B cell (primary cell): Measurements from ENCODE around the gene ATP6V1C2. TPM values are rescaled to one million over a fixed set of nuclear protein-coding genes. Genes with fewer than 3 reads are reported as not detected.
A peak's percentile ranks its signal among the peaks of the same experiment; 100 is the strongest.

Experiments used
- ATAC-seq: fragments of 200-7000 bp; cut with Tn5 transposase; one replicate; pipeline ENCODE4 v1.10.0; 2021; ENCODE audit warnings: low read depth, mild to moderate bottlenecking, moderate number of reproducible peaks, moderate library complexity
- CTCF ChIA-PET: fragments of 350-600 bp; sonication (Branson Sonifier 250); formaldehyde crosslinking; loops from one replicate; lab custom pipeline; 2021; ENCODE audit warnings: antibody characterized with exemption, inconsistent platforms; lab: Charles Lee
- POLR2A ChIA-PET: fragments of 350-600 bp; sonication (Branson Sonifier 250); formaldehyde crosslinking; loops from one replicate; lab custom pipeline; 2021; ENCODE audit warnings: antibody characterized with exemption; lab: Charles Lee
- DNase-seq: peaks from one replicate; pipeline ENCODE4 v3.0.0; 2013
- H2AFZ ChIP-seq: 2 replicates; pipeline ENCODE4 v1.6.1; 2012; ENCODE audit warnings: mild to moderate bottlenecking, low read depth, low read length; ENCODE audit not compliant: insufficient read depth, poor library complexity, severe bottlenecking
- H3K27ac ChIP-seq, 2 donors: 1 replicate in 1 of 2; 2 replicates in 1 of 2; pipeline ENCODE4 v1.5.1; 2012 to 2013; ENCODE audit warnings: low read length in 2 of 2, mild to moderate bottlenecking in 2 of 2, moderate library complexity in 1 of 2
- H3K27me3 ChIP-seq, 4 experiments: fragments of 200-600 bp in 1 of 4; sonication (generic) in 1 of 4; replicated peaks in 1 of 4; 1 replicate in 2 of 4; 2 replicates in 2 of 4; pipeline versions ENCODE4 v1.6.1 to v1.7.0; 2013 to 2016; ENCODE audit warnings: low read length in 3 of 4, mild to moderate bottlenecking in 2 of 4, mixed read lengths in 1 of 4, moderate library complexity in 1 of 4; ENCODE audit not compliant: insufficient read depth in 4 of 4, control insufficient read depth in 3 of 4; ENCODE audit errors: control extremely low read depth in 1 of 4
- H3K36me3 ChIP-seq, 2 experiments: replicated peaks in 1 of 2; 1 replicate in 1 of 2; 2 replicates in 1 of 2; pipeline versions ENCODE4 v1.6.1 to v1.7.1; 2013; ENCODE audit warnings: low read length in 1 of 2; ENCODE audit not compliant: insufficient read depth in 2 of 2, control insufficient read depth in 1 of 2; ENCODE audit errors: control extremely low read depth in 1 of 2, extremely low read depth in 1 of 2
- H3K4me1 ChIP-seq, 2 donors: fragments of 200-600 bp in 1 of 2; sonication (generic) in 1 of 2; 1 replicate in 1 of 2; 2 replicates in 1 of 2; pipeline versions ENCODE4 v1.5.1 to v1.6.1; 2013 to 2017; ENCODE audit warnings: low read length in 2 of 2; ENCODE audit not compliant: control insufficient read depth in 2 of 2, insufficient read depth in 2 of 2
- H3K4me2 ChIP-seq: replicated peaks from 2 replicates; pipeline ENCODE3; 2012; ENCODE audit warnings: mild to moderate bottlenecking, low read depth, low read length; ENCODE audit not compliant: poor library complexity, severe bottlenecking
- H3K4me3 ChIP-seq, 5 experiments: fragments of 200-600 bp in 1 of 5; sonication (generic) in 1 of 5; 1 replicate in 3 of 5; 2 replicates in 2 of 5; pipeline versions ENCODE4 v1.5.1 to v1.7.0; 2011 to 2016; ENCODE audit warnings: low read length in 4 of 5, mild to moderate bottlenecking in 4 of 5, low read depth in 2 of 5, control low read depth in 1 of 5, moderate library complexity in 1 of 5; ENCODE audit not compliant: insufficient read depth in 1 of 5; ENCODE audit errors: control extremely low read depth in 1 of 5, extremely low read depth in 1 of 5
- H3K79me2 ChIP-seq: fragments of 200-600 bp; sonication (generic); one replicate; pipeline ENCODE4 v1.6.0; 2016; ENCODE audit warnings: low read length; ENCODE audit not compliant: control insufficient read depth, insufficient read depth
- H3K9ac ChIP-seq: fragments of 200-600 bp; sonication (generic); 2 replicates; pipeline ENCODE4 v1.6.1; 2017; ENCODE audit warnings: mild to moderate bottlenecking, low read length, moderate library complexity
- H3K9me3 ChIP-seq, 3 donors: one replicate each; pipeline versions ENCODE4 v1.6.1 to v1.7.1; 2013; ENCODE audit warnings: low read length in 2 of 3; ENCODE audit not compliant: control insufficient read depth in 2 of 3, insufficient read depth in 1 of 3; ENCODE audit errors: control extremely low read depth in 1 of 3
- H4K20me1 ChIP-seq: 2 replicates; pipeline ENCODE4 v1.6.0; 2012; ENCODE audit warnings: mild to moderate bottlenecking, low read length; ENCODE audit not compliant: insufficient read depth, control insufficient read depth, poor library complexity, severe bottlenecking
- H3K27ac Mint-ChIP-seq: one replicate; pipeline ENCODE4 v1.8.0; 2021; ENCODE audit warnings: mixed read lengths
- H3K27me3 Mint-ChIP-seq: one replicate; pipeline ENCODE4 v1.8.0; 2021; ENCODE audit warnings: mixed read lengths
- H3K4me1 Mint-ChIP-seq: one replicate; pipeline ENCODE4 v1.8.0; 2021; ENCODE audit warnings: mixed read lengths
- H3K4me3 Mint-ChIP-seq: one replicate; pipeline ENCODE4 v1.8.0; 2021; ENCODE audit warnings: mixed read lengths
- H3K9me3 Mint-ChIP-seq: one replicate; pipeline ENCODE4 v1.8.0; 2022; ENCODE audit warnings: mixed read lengths; ENCODE audit not compliant: insufficient read depth
- CTCF ChIP-seq: fragments of 200-600 bp; IDR thresholded peaks from one replicate; pipeline ENCODE4 v1.8.0; 2022; ENCODE audit warnings: antibody characterized with exemption, mild to moderate bottlenecking
- EZH2 ChIP-seq: IDR thresholded peaks from 2 replicates; pipeline ENCODE4 v1.6.1; 2012; ENCODE audit warnings: borderline replicate concordance, low read depth, mild to moderate bottlenecking, moderate library complexity, low read length; ENCODE audit not compliant: insufficient read depth, poor library complexity, severe bottlenecking
- whole genome bisulfite sequencing: methylation state at CpG from one replicate; pipeline ENCODE4 v1.1.5; 2013; ENCODE audit warnings: missing lambda C conversion rate; ENCODE audit not compliant: insufficient coverage; 5-methylcytosine and 5-hydroxymethylcytosine counted together
- intact Hi-C: fragments of 100-400 bp; cut with micrococcal nuclease; formaldehyde crosslinking; loops from one replicate; pipeline ENCODE4 v1.10.0; 2022
- polyA plus RNA-seq: library from polyadenylated mRNA; depleted of rRNA; stranded (reverse); fragments of >200 nt; gene quantifications from 2 replicates; pipeline ENCODE4 v1.2.3, GENCODE V29; 2012
- total RNA-seq, 2 donors: library from RNA; stranded (reverse); fragments of 120-200 nt in 1 of 2; gene quantifications; 1 replicate in 1 of 2; 2 replicates in 1 of 2; pipeline versions ENCODE4 v1.2.3 to v1.2.4, GENCODE V29; 2013 to 2022

ATP6V1C2 gene
- total and polyA plus RNA-seq, 2 donors (not counting 1 experiment from before 2014, with no cell fraction given): 0.54 to 4.4 TPM

GRCh38 chr2:10763461-10763800, 42.0 kb downstream of the ATP6V1C2 start:
- no peak overlapping the region for H2AFZ ChIP-seq
- ChIA-PET POLR2A (no interaction called here), CTCF (no interaction called here)
- H3K27me3 ChIP-seq: peaks cover 0 to 2% (median 0%) of the 10 kb centered on the region in 4 experiments
- no peak overlapping the region for H3K4me3 ChIP-seq
- DNase-seq (no peak), ATAC-seq (no peak)
- intact Hi-C loops: no loop called here
- no peaks in the 10 kb centered on the region for H4K20me1 ChIP-seq
- WGBS: 98% methylated on average over 8 of the region's 9 CpGs
- Mint-ChIP-seq H3K4me3 (no peak overlapping the region), H3K4me1 (peaks cover 11% of the 10 kb centered on the region), H3K27ac (peak overlapping the region; percentile 46), H3K9me3 (no peaks in the 10 kb centered on the region), H3K27me3 (no peaks in the 10 kb centered on the region)
- H3K9me3 ChIP-seq: peaks cover 0 to 3% (median 0%) of the 10 kb centered on the region in 3 donors
- H3K9ac ChIP-seq: no peak overlapping the region
- TF ChIP-seq CTCF: no peak
- no peak for TF ChIP-seq EZH2
- H3K79me2 ChIP-seq: no peaks in the 10 kb centered on the region
- H3K4me2 ChIP-seq: peak overlapping the region; percentile 38
- no peak overlapping the region for H3K27ac ChIP-seq
- peaks cover 8 to 9% of the 10 kb centered on the region in 2 donors for H3K4me1 ChIP-seq
- no peaks in the 10 kb centered on the region for H3K36me3 ChIP-seq

- no peaks in the 10 kb centered on the region for H3K9me3 Mint-ChIP-seq
- whole genome bisulfite sequencing: 94% methylated on average over 11 of the region's 18 CpGs
These were observed 42.8 kb downstream of the ATP6V1C2 start for GRCh38 chr2:10764096-10764785.

More at GRCh38 chr2:10764096-10764785, 42.8 kb downstream of the ATP6V1C2 start:
- intact Hi-C loops: no loop called here
- ChIA-PET POLR2A (no interaction called here), CTCF (no interaction called here)
- Mint-ChIP-seq H3K27ac (no peak overlapping the region), H3K27me3 (no peaks in the 10 kb centered on the region), H3K4me3 (no peak overlapping the region), H3K4me1 (peaks cover 11% of the 10 kb centered on the region)
- H2AFZ ChIP-seq: no peak overlapping the region
- no peak overlapping the region for H3K4me3 ChIP-seq
- DNase-seq: no peak
- H3K4me2 ChIP-seq: peak overlapping the region; percentile 38
- H4K20me1 ChIP-seq: no peaks in the 10 kb centered on the region
- TF ChIP-seq CTCF: no peak
- no peak for TF ChIP-seq EZH2
- no peaks in the 10 kb centered on the region for H3K79me2 ChIP-seq
- no peak overlapping the region for H3K9ac ChIP-seq
- no peak for ATAC-seq
- no peak overlapping the region for H3K27ac ChIP-seq
- peaks cover 0 to 3% (median 0%) of the 10 kb centered on the region in 3 donors for H3K9me3 ChIP-seq
- H3K27me3 ChIP-seq: peaks cover 0 to 2% (median 0%) of the 10 kb centered on the region in 4 experiments
- no peaks in the 10 kb centered on the region for H3K36me3 ChIP-seq
- peaks cover 8 to 9% of the 10 kb centered on the region in 2 donors for H3K4me1 ChIP-seq
